ENCODE results near the gene DOCK8. TPM values are rescaled to one million over a fixed set of nuclear protein-coding genes. Genes with fewer than 3 reads are reported as not detected.
"Not testable (repeated sequence)": the region's sequence is repeated elsewhere in the genome, so short reads cannot be mapped to it uniquely, and the experiment has no call there.

Gene DOCK8
- total and polyA plus RNA-seq, 4 experiments from 2014 or later = 31.0 to 315 (median 200) TPM

DNA sequence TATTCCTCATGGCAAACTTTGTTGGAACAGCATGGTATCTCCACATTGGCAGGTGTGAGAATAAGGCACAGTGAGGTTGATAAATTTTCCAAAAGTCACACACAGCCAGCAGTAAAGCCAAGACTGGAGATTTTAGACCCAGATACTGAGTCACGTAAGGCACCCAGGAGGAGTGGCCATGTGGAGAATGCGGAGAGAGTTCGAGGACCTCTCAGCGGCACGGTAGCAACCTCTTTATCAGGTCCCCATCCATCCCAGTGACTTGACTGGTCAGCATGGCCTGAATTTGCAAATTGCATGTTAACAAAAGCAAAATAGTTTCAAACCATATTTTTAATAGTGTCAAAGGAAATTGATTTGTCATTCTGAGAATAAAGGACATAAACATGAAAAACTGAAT lies 183.4 kb downstream of the DOCK8 start:
- no peak overlapping the region for H3K4me3 ChIP-seq (ENCODE audit: low read length in 2 of 2)
- peaks cover 64 to 75% of the 10 kb centered on the region in 2 donors for H3K36me3 Mint-ChIP-seq
- no peak overlapping the region for H3K27ac Mint-ChIP-seq
- H3K27me3 Mint-ChIP-seq = no peaks in the 10 kb centered on the region
- H3K36me3 ChIP-seq (ENCODE audit: insufficient read depth, low read length) = peaks cover 87% of the 10 kb centered on the region
- no peaks in the 10 kb centered on the region for H3K4me1 ChIP-seq (ENCODE audit: insufficient read depth, low read length)
- intact Hi-C loops (cut with micrococcal nuclease) = no loop called here
- no peaks in the 10 kb centered on the region for H3K9me3 ChIP-seq (ENCODE audit: control insufficient read depth in 1 of 2, low read length in 2 of 2)
- no peaks in the 10 kb centered on the region for H3K27me3 ChIP-seq (ENCODE audit: insufficient read depth, low read length)
- ChIA-PET POLR2A (ENCODE audit: partially characterized antibody) (no interaction called here), CTCF (ENCODE audit: partially characterized antibody) (no interaction called here)
- H3K9me3 Mint-ChIP-seq = peaks cover 0 to 6% (median 0%) of the 10 kb centered on the region in 8 donors
- H3K27ac ChIP-seq (ENCODE audit: low read depth, low read length) = no peak overlapping the region
- peaks cover 0 to 7% (median 4%) of the 10 kb centered on the region in 4 donors for H3K4me1 Mint-ChIP-seq
- no peak overlapping the region for H3K4me3 Mint-ChIP-seq
- DNase-seq = no peak

DNA sequence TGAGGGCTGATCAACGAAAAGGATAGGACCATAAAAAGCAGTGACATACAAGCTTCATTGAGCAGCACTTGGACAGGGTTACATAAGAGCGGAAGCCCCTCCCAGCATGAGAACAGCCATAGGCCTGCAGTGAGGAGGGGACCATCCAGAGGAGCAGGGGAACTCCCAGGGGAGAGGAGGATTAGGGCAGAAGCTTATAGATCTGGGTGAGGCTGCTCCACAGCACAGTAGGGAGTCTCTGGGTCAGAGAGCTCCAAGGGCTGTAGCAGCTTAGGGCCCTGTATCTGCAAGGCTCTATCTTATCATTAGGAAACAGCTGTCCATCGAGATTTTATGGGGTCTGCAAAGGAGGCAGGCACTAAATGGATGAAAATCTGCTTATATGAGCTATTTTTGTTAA lies 186.6 kb downstream of the DOCK8 start:
- Histone ChIP-seq H3K27ac (ENCODE audit: low read depth, low read length) (no peak overlapping the region), H3K9me3 (ENCODE audit: control insufficient read depth in 1 of 2, low read length in 2 of 2) (no peaks in the 10 kb centered on the region), H3K27me3 (ENCODE audit: insufficient read depth, low read length) (no peaks in the 10 kb centered on the region), H3K36me3 (ENCODE audit: insufficient read depth, low read length) (peaks cover 84% of the 10 kb centered on the region), H3K4me3 (ENCODE audit: low read length in 2 of 2) (no peak overlapping the region), H3K4me1 (ENCODE audit: insufficient read depth, low read length) (no peaks in the 10 kb centered on the region)
- ChIA-PET POLR2A (ENCODE audit: partially characterized antibody) (no interaction called here), CTCF (ENCODE audit: partially characterized antibody) (no interaction called here)
- Mint-ChIP-seq H3K4me3 (no peak overlapping the region), H3K9me3 (peaks cover 0 to 6% (median 0%) of the 10 kb centered on the region in 8 donors), H3K27me3 (no peaks in the 10 kb centered on the region), H3K27ac (peak overlapping the region in 5 of 7 donors; percentile 10 to 92 (median 59)), H3K36me3 (peaks cover 74 to 79% of the 10 kb centered on the region in 2 donors), H3K4me1 (peaks cover 0 to 10% (median 6%) of the 10 kb centered on the region in 4 donors)
- intact Hi-C loops (cut with micrococcal nuclease) = no loop called here
- DNase-seq = no peak

DNA sequence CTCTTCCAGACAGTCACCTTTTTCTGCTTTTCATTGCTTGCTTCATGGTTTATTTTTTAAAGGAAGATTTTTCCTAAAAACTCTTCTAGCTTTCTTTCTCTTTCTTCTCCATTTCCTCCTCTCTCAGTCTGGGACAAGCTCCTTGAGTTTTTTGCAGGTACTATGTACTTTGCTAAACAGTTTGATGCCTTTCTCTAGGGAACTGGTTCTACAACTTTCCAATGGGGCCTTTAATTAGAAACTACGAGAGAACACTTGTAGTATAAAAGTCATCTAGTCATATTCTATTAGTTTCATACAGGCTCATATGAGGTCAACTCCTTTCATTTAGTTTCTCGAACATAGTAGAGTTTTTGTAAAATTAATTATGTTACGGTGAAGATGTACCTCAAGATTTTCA lies 189.6 kb downstream of the DOCK8 start:
- Histone ChIP-seq H3K27ac (ENCODE audit: low read depth, low read length) (no peak overlapping the region), H3K9me3 (ENCODE audit: control insufficient read depth in 1 of 2, low read length in 2 of 2) (no peaks in the 10 kb centered on the region), H3K4me3 (ENCODE audit: low read length in 2 of 2) (no peak overlapping the region), H3K4me1 (ENCODE audit: insufficient read depth, low read length) (no peaks in the 10 kb centered on the region), H3K36me3 (ENCODE audit: insufficient read depth, low read length) (peaks cover 85% of the 10 kb centered on the region), H3K27me3 (ENCODE audit: insufficient read depth, low read length) (no peaks in the 10 kb centered on the region)
- Mint-ChIP-seq H3K27ac (peak overlapping the region in 3 of 7 donors; percentile 19 to 89 (median 84)), H3K4me1 (peaks cover 0 to 10% (median 6%) of the 10 kb centered on the region in 4 donors), H3K36me3 (peaks cover 84 to 85% of the 10 kb centered on the region in 2 donors), H3K9me3 (peaks cover 0 to 6% (median 0%) of the 10 kb centered on the region in 8 donors), H3K27me3 (no peaks in the 10 kb centered on the region), H3K4me3 (no peak overlapping the region)
- intact Hi-C loops (cut with micrococcal nuclease) = no loop called here
- ChIA-PET CTCF (ENCODE audit: partially characterized antibody) (no interaction called here), POLR2A (ENCODE audit: partially characterized antibody) (no interaction called here)
- no peak for DNase-seq

DNA sequence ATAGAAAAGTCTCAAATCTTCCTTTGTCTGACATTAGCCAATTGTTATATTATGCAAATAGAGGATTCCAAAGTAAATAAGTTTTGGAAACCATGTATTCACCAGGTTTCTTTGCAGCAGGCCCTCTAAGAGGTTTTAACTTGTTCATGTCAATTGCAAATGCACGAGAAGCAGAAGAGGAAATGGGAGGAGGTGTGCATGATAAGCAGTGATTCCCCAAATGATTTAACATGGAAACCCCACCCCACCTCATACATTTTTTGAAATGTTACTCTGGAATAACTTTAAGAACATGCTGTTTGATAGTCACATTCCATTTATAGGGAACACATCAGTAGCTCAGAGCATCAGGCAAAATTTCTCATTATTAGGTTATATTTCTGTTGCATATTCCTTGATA lies 190.7 kb downstream of the DOCK8 start:
- no peak overlapping the region for H3K27ac ChIP-seq (ENCODE audit: low read depth, low read length)
- DNase-seq = no peak
- POLR2A ChIA-PET (ENCODE audit: partially characterized antibody) = no interaction called here

DNA sequence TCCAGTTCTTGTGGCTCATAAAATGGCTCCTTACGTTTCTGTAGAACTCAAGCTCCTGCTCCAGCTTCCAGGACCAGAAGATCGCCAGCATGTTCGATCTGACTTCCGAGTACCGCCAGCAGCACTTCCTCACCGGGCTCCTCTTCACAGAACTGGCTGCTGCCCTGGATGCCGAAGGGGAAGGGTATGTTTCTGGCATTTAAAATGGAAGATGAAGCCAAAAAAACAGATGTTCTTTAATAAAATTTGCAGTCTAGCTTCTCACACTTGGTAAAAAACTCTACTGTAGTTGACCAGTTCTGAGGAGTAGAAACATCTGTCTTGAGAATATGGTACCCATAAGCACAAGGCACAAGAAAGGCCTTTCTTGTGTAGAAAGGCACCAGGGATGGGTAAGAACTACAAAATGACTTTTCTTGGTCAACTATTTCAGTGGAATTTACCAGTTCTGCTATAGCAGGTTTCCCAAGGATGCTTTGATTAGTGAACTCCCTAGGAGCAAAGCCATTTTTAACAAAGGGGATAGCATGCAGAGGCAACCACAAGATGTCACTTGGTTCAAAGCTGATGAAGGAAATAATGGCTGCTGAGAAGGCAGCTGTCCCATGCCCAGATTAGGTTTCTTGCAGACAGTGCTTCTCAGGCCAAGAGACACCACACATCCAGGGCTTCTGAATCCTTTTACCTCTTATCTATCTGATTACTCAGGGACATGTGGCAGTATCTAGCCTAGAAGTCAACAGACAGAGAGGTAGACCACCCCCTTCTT lies 192.4 kb downstream of the DOCK8 start:
- peaks cover 0 to 3% (median 0%) of the 10 kb centered on the region in 8 donors for H3K9me3 Mint-ChIP-seq
- Histone ChIP-seq H3K9me3 (ENCODE audit: control insufficient read depth in 1 of 2, low read length in 2 of 2) (no peaks in the 10 kb centered on the region), H3K4me1 (ENCODE audit: insufficient read depth, low read length) (no peaks in the 10 kb centered on the region), H3K36me3 (ENCODE audit: insufficient read depth, low read length) (peaks cover 65% of the 10 kb centered on the region), H3K4me3 (ENCODE audit: low read length in 2 of 2) (no peak overlapping the region), H3K27ac (ENCODE audit: low read depth, low read length) (no peak overlapping the region), H3K27me3 (ENCODE audit: insufficient read depth, low read length) (no peaks in the 10 kb centered on the region)
- intact Hi-C loops (cut with micrococcal nuclease) = no loop called here
- no peak for DNase-seq
- peaks cover 0 to 7% (median 1%) of the 10 kb centered on the region in 4 donors for H3K4me1 Mint-ChIP-seq
- peaks cover 72 to 82% of the 10 kb centered on the region in 2 donors for H3K36me3 Mint-ChIP-seq
- H3K4me3 Mint-ChIP-seq = no peak overlapping the region
- CTCF ChIA-PET (ENCODE audit: partially characterized antibody) = no interaction called here
- POLR2A ChIA-PET (ENCODE audit: partially characterized antibody) = interaction anchor here (0.5 kb wide), 1 partner anchor 63 kb away, joined by 3 read pairs; no protein-coding TSS in a partner anchor
- no peaks in the 10 kb centered on the region for H3K27me3 Mint-ChIP-seq
- H3K27ac Mint-ChIP-seq = peak overlapping the region in 2 of 7 donors; percentile 64 to 76

More for the DNA sequence above, 190.7 kb downstream of the DOCK8 start:
- H3K4me1 ChIP-seq (ENCODE audit: insufficient read depth, low read length) = no peaks in the 10 kb centered on the region
- H3K36me3 ChIP-seq (ENCODE audit: insufficient read depth, low read length) = peaks cover 79% of the 10 kb centered on the region
- no peaks in the 10 kb centered on the region for H3K9me3 ChIP-seq (ENCODE audit: control insufficient read depth in 1 of 2, low read length in 2 of 2)
- Mint-ChIP-seq H3K4me3 (no peak overlapping the region), H3K4me1 (peaks cover 0 to 10% (median 5%) of the 10 kb centered on the region in 4 donors), H3K9me3 (peaks cover 0 to 3% (median 0%) of the 10 kb centered on the region in 8 donors), H3K36me3 (peaks cover 81 to 82% of the 10 kb centered on the region in 2 donors), H3K27me3 (no peaks in the 10 kb centered on the region), H3K27ac (peak overlapping the region in 4 of 7 donors; percentile 4 to 90 (median 30))
- CTCF ChIA-PET (ENCODE audit: partially characterized antibody) = interaction anchor here (1.3 kb wide), 1 partner anchor 14 kb away, joined by 3 read pairs; no protein-coding TSS in a partner anchor
- intact Hi-C loops (cut with micrococcal nuclease) = no loop called here
- H3K4me3 ChIP-seq (ENCODE audit: low read length in 2 of 2) = no peak overlapping the region
- no peaks in the 10 kb centered on the region for H3K27me3 ChIP-seq (ENCODE audit: insufficient read depth, low read length)

DNA sequence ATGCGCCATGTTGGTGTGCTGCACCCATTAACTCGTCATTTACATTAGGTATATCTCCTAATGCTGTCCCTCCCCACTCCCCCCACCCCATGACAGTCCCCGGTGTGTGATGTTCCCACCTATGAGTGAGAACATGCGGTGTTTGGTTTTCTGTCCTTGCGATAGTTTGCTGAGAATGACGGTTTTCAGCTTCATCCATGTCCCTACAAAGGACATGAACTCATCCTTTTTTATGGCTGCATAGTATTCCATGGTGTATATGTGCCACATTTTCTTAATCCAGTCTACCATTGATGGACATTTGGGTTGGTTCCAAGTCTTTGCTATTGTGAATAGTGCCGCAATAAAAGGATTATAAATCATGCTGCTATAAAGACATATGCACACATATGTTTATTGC lies 195.0 kb downstream of the DOCK8 start:
- H3K9me3 ChIP-seq (ENCODE audit: control insufficient read depth in 1 of 2, low read length in 2 of 2); H3K4me1 Mint-ChIP-seq; H3K9me3 Mint-ChIP-seq; H3K4me3 Mint-ChIP-seq; H3K27ac Mint-ChIP-seq; H3K4me3 ChIP-seq (ENCODE audit: low read length in 2 of 2); CTCF ChIA-PET (ENCODE audit: partially characterized antibody); H3K27ac ChIP-seq (ENCODE audit: low read depth, low read length); DNase-seq; intact Hi-C loops (cut with micrococcal nuclease); H3K4me1 ChIP-seq (ENCODE audit: insufficient read depth, low read length); H3K27me3 Mint-ChIP-seq; POLR2A ChIA-PET (ENCODE audit: partially characterized antibody); H3K27me3 ChIP-seq (ENCODE audit: insufficient read depth, low read length): not testable (repeated sequence)
- peaks cover 54% of the 10 kb centered on the region for H3K36me3 ChIP-seq (ENCODE audit: insufficient read depth, low read length)
- H3K36me3 Mint-ChIP-seq = peaks cover 57 to 71% of the 10 kb centered on the region in 2 donors

DNA sequence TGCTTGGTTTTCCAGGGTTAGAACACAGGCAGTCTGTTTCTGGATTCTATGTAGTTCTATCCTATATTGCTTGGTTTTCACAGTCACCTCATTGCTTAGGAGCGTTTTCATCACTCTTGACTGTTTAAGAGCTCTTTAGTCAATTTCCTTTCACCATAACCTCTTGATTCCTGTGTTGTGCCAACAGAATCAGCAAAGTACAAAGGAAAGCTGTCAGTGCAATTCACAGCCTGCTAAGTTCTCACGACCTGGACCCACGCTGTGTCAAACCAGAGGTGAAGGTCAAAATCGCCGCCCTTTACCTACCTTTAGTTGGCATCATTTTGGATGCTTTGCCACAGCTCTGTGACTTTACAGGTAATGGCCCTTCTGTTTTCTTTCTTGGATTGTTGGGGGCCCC lies 199.9 kb downstream of the DOCK8 start:
- no peaks in the 10 kb centered on the region for H3K4me1 Mint-ChIP-seq
- H3K4me1 ChIP-seq (ENCODE audit: insufficient read depth, low read length) = no peaks in the 10 kb centered on the region
- no peaks in the 10 kb centered on the region for H3K27me3 ChIP-seq (ENCODE audit: insufficient read depth, low read length)
- H3K27ac ChIP-seq (ENCODE audit: low read depth, low read length) = no peak overlapping the region
- ChIA-PET CTCF (ENCODE audit: partially characterized antibody) (no interaction called here), POLR2A (ENCODE audit: partially characterized antibody) (no interaction called here)
- intact Hi-C loops (cut with micrococcal nuclease) = no loop called here
- H3K9me3 ChIP-seq (ENCODE audit: control insufficient read depth in 1 of 2, low read length in 2 of 2) = no peaks in the 10 kb centered on the region
- H3K9me3 Mint-ChIP-seq = no peaks in the 10 kb centered on the region
- H3K27me3 Mint-ChIP-seq = no peaks in the 10 kb centered on the region
- H3K36me3 Mint-ChIP-seq = peaks cover 47 to 70% of the 10 kb centered on the region in 2 donors
- H3K4me3 ChIP-seq (ENCODE audit: low read length in 2 of 2) = no peak overlapping the region
- no peak overlapping the region for H3K4me3 Mint-ChIP-seq
- peak overlapping the region in 4 of 7 donors; percentile 15 to 83 (median 73) for H3K27ac Mint-ChIP-seq
- DNase-seq = no peak
- H3K36me3 ChIP-seq (ENCODE audit: insufficient read depth, low read length) = peaks cover 46% of the 10 kb centered on the region

Data from CD4-positive, alpha-beta memory T cell (primary cell).